HG03196 (cell line): ENCODE measurements around the gene HERC4.
"Not testable (repeated sequence)": the region's sequence is repeated elsewhere in the genome, so short reads cannot be mapped to it uniquely, and the experiment has no call there.

Experiments
- ATAC-seq: cut with Tn5 transposase; IDR thresholded peaks from one replicate; pipeline ENCODE4 v1.9.1; 2021; ENCODE audit not compliant: unreplicated experiment

Gene HERC4

DNA sequence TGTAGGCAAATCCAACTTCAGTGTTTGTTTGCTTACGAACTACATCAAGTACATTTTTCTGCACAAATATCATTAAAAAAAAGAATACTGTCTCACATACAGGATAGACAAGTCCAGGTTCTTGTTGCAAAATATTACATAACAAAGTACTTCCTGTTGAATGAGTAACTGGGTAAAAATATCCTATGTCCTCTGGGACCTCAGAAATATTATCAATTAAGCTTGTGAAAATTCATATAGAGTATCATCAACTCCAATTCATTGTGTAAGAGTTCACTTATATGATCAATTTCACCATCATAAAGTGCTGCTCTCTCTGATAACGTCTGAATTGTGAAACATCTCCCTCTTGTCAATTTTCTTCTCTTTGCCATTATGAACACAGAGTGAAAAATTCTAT lies 22.6 kb downstream of the HERC4 start:
- no peak for ATAC-seq

DNA sequence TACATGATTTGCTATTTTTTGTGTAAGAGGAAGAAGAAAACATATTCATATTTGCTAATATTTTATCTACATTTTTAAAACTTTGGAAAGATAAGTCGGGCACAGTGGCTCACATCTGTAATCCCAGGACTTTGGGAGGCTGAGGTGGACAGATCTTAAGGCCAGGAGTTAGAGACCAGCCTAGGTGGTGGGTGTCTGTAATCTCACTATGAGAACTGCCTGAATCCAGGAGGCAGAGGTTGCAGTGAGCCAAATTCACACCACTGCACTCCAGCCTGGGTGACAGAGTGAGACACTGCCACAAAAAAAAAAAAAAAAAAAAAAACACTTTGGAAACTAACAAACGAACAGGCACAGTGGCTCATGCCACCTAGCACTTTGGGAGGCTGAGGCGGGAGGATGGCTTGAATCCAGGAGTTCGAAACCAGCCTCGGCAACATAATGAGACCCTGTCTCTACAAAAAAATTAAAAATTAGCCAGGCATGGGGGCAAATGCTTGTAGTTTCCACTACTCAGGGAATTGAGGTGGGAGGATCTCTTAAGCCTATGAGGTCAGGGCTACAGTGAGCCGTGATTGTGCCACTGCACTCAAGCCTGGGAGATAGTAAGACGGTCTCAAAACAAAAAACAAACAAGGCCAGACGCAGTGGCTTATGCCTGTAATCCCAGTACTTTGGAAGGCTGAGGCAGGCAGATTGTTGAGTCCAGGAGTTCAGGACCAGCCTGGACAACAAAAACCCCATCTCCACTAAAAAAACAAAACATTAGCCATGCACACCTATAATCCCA lies 25.6 kb downstream of the HERC4 start:
- ATAC-seq: no peak

DNA sequence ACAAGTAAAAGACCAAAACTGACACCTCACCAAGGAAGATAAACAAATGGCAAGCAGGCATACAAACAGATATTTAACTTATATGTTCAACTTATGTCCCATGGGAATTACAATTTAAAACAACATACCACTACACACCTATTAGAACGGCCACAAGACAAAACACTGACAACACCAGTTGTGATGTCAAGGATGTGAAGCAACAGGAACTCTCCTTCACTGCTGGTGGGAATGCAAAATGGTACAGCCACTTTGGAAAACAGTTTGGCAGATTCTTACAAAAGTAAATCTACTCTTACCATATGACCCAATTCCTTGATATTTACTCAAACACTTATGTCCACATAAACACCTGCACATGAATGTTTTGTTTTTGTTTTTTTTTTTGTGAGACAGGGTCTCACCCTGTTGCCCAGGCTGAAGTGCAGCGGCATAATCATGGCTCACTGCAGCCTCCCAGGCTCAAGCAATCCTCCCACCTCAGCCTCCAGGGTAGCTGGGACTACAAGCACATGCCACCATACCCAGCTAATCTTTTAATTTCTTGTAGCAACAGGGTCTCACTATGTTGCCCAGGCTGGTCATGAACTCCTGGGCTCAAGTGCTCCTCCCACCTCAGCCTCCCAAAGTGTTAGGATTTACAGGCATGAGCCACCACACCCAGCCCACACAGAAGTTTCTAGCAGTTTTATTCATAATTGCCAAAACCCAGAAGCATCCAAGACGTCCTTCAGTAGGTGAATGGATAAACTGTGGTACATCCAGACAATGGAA lies 27.3 kb downstream of the HERC4 start:
- no peak for ATAC-seq

DNA sequence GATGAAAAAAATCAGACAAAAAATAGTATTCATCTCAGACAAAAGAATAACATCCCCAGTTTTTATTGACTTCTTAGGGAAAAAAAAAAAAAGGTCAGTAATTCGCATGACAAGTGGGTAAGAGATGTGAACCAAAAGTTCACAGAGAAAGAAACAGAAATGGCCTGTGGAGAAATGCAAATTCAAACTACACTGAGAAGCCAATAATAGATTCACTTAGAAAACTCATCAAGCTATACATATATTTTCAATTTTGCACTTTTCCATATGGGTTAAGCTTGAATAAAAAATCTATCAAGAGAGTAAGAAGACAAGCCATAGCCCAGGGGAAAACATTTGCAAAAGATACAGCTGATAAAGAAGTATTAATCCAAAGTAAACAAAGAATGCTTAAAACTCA lies 28.0 kb downstream of the HERC4 start:
- no peak for ATAC-seq

DNA sequence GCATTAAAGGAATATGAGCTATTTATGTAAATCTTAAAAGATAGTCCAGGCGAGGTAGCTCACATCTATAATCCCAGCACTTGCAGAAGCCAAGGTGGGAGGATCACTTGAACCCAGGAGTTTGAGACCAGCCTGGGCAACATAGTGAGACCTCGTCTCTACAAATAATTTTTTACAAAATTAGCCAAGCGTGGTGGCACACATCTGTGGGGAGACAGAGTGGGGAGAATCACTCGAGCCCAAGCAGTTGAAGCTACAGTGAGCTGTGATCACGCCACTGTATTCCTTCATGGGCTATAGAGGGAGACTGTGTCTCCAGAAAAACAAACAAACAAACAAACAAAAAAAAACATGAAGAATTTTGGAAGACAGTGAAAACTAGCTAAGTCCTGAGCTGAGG lies 28.4 kb downstream of the HERC4 start:
- ATAC-seq: no peak

DNA sequence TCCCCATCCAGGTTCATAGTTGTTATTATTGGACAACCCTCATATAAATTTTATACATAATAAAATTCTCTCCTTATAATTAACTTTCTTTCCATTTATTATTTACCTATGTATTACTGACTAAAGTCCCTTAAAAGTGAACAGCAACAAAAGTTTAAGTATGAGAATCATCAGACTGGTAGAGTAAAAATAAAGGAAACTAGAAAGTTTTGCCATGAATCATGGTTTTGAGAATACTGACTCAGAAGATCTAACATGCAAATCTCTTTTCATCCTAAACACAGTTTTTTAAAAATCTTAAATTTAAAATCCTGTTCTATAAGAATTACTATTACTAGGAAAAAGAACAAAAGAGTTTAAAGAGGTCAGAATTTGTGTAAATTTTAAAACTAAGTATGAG lies 32.1 kb downstream of the HERC4 start:
- no peak for ATAC-seq

DNA sequence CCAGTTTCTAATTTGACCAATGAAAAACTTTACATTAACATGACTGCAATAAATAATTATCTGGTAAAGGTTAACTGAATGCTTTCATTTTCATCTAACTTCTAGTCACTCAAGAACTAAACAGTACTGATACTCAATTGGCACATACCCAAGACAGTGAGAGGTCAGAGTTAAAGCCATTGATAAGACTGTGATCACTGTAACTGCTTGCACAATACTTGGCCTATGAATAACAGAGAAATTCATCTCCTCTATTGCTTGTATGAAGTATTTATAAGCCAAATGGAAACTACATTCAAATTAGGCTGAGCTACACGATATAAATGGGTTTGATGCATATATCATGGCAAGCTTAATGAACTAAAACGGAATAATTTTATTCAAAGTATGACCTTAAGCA lies 43.0 kb downstream of the HERC4 start:
- no peak for ATAC-seq

DNA sequence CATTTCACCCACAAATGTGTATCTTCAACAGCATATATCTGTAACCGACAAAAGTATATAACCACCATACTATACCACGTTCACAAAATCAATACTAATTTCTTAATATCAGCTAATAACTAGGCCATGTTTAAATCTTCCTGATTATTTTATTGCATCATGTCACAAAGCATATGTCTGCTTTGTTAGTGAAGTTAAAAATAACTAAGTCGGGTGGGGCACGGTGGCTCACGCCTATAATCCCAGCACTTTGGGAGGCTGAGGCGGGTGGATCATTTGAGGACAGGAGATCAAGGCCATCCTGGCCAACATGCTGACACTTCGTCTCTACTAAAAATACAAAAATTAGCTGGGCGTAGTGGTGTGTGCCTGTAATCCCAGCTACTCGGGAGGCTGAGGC lies 47.7 kb downstream of the HERC4 start:
- no peak for ATAC-seq

DNA sequence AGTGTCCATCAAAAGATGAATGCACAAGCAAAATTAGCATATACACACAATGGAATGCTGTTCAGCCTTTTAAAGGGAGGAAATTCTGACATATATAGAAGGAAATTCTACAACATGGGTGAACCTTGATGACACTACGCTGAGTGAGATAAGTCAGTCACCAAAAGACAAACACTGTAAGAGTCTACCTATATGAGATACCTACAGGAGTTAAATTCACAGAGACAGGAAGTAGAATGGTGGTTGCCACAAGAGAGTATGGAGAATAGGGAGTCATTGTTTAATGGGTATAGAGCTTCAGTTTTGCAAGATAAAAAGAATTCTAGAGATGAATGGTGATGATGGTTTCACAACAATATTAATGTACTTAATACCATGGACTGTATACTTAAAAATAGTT lies 51.8 kb downstream of the HERC4 start:
- ATAC-seq: no peak

DNA sequence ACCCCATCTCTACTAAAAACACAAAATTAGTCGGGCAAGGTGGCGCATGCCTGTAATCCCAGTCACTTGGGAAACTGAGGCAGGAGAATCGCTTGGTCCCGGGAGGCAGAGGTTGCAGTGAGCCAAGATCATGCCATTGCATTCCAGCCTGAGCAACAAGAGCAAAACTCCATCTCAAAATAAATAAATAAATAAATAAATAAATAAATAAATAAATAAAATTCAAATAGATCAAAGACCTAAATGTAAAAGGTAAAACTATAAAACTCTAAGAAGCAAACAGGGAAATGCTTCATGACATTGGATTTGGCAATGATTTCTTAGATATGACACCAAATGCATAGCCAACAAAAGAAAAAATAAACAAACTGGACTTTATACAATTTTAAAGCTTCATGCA lies 52.8 kb downstream of the HERC4 start:
- not testable (repeated sequence) for ATAC-seq

DNA sequence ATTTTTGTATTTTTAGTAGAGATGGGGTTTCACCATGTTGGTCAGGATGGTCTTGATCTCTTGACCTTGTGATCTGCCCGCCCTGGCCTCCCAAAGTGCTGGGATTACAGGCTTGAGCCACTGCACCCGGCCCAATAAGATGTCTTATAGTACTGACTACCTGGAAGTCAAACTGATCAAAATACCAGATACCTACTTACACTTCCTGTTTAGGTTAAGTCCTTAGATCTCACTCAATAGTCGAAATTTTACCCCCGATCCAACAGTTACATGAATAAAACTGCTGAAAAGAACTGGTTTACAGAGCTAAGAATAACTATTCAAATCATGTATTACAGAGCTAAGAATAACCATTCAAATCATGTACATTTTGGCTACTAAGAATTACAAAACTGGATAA lies 58.6 kb downstream of the HERC4 start:
- not testable (repeated sequence) for ATAC-seq

DNA sequence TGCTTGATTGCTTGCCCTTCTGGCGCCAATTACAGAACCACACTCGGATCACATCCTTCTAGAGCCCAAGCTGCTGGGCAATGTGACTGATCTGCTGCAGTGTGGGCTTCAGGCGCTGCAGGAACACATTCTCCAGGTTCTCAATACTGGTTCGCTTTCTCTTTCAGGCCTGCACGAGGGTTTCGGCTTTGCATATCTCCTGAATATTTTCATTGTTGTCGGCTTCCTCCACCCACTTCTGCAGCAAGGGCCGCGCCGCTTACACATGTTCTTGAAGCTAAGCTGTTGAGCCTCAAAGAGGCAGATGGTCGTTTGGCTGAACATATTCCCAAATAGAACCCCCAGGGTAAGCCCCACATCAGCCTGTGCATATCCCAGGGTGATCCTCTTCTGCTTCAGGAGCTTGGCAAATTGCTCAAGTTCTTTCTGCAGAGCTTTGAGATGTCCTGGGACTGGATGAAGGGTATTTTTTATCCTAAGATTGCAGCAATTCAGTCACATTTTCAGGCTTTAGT lies 64.6 kb downstream of the HERC4 start:
- ATAC-seq: no peak

DNA sequence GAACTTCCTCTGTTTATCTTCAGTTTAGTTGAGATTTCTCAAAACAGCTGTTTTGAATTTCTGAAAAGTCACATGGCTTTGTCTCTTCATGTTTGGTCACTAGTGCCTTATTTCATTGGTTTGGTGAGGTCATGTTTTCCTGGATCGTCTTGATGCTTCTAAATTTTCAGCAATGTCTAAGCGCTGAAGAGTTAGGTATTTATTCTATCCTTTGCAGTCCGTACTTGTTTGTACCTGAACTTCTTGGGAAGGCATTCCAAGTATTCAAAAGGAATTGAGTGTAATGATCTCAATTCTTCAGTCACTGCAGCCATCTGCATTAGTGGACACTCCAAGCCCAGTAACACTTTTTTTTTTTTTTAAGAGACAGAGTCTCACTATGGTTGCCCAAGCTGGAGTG lies 67.7 kb downstream of the HERC4 start:
- ATAC-seq: no peak

DNA sequence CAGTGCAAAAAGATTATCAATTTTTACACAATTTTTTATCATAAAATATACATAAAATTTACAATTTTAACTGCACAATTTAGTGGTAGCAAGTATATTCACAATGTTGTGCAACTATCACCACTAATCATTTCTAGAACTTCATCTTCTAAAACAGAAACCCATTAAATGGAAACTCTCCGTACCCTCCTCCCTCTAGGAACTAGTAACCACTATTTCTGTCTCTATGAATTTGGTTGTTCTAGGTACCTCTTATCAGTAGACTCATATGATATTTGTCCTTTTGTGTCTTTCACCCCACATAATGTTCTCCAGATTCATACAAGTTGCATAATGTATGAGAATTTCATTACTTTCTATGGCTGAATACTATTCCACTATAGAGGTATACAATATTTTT lies 73.5 kb downstream of the HERC4 start:
- ATAC-seq: no peak

DNA sequence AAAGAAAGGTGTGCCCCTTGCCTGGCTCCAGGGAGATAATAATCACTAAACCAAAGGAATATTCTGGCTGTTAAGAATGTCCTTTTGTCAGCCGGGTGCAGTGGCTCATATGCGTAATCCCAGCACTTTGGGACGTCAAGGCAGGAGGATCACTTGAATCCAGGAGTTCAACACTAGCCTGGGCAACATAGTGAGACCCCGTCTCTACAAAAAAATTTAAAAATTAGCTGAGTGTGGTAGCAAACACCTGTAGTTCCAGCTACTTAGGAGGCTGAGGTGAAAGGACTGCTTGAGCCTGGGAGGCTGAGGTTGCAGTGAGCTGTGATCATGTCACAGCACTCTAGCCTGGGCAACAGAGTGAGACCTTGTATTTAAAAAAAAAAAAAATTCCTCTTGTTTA lies 74.1 kb downstream of the HERC4 start:
- no peak for ATAC-seq

DNA sequence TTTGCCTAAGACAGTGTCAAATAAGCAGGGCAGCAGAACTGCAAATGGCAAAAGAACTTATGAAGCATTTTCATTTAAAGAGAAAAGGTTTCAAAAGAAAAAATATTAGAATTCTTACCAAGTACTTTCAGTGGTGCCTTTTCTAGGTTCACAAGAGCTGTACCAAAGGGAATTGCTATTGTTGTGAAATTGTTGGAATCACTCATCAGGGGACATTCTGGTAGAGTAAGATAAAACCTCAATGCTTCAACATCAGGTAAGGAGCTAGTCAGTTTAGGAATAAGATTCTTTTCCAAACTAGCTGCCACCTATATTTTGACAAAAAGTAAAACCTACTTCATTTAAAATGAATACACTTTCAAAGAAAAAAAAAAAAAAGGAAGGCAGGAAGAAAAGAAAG lies 85.0 kb downstream of the HERC4 start:
- ATAC-seq: no peak

DNA sequence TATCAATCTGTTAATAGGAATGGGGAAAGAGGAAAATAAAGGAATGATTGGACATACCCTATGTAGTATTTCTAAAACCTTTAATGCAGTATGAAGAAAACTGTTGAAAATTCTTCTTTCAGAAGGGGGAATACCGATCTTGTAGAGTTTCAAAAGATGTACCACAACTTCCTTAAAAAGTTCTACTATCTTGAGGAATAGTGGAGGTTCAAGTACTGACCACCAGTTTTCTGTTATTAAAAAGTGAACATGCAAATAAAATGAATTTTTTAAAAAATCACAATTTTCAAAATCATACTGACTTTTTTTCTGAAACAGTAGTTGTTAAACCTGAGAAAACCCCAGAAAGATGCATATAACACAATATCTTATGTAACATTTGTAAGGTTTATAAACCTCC lies 86.5 kb downstream of the HERC4 start:
- ATAC-seq: no peak

DNA sequence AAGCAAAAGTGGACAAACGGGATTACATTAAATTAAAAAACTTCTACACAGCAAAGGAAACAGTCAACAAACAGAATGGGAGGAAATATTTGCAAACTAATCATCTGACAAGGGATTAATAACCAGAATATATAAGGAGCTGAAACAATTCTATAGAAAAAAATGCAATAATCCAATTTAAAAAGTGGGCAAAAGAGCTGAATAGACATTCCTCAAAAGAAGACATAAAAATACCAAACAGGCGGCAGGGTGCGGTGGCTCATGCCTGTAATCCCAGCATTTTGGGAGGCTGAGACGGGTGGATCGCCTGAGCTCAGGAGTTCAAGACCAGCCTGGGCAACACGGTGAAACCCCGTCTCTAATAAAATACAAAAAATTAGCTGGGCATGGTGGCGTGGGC lies 92.5 kb downstream of the HERC4 start:
- not testable (repeated sequence) for ATAC-seq

DNA sequence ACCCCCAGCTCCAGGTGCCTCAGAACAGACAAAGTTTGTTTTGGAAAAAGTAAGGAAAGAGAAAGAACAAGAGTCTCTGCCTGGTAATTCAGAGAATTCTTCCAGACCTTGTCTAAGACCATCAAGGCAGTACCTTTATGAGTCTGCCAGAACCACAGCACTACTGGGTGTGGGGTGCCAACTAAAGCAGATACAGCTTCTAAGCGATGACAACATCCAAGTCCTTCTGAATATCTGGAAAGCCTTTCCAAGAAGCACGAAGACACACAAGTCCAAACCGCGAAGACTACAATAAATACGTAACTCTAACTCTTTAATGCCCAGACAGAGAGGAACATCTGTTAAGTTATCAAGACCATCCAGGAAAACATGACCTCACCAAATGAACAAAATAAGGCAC lies 96.3 kb downstream of the HERC4 start:
- no peak for ATAC-seq

DNA sequence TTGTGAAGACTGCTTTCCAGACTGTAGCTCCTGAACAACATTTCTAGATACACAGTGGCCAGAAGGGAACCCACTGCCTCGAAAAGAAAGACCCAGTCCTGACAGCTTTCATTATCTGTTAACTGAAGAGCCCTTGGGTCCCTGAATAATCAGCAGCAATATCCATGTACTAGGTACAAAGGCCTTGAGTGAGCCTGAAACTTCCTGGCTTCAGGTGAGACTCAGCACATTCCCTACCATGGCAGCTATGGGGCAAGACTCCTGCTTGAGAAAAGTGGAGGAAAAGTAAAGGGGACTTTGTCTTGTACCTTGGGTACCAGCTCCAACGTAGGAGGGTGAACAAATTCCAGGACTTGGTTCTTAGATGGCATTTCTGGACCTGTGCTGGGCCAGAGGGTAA lies 97.8 kb downstream of the HERC4 start:
- no peak for ATAC-seq

DNA sequence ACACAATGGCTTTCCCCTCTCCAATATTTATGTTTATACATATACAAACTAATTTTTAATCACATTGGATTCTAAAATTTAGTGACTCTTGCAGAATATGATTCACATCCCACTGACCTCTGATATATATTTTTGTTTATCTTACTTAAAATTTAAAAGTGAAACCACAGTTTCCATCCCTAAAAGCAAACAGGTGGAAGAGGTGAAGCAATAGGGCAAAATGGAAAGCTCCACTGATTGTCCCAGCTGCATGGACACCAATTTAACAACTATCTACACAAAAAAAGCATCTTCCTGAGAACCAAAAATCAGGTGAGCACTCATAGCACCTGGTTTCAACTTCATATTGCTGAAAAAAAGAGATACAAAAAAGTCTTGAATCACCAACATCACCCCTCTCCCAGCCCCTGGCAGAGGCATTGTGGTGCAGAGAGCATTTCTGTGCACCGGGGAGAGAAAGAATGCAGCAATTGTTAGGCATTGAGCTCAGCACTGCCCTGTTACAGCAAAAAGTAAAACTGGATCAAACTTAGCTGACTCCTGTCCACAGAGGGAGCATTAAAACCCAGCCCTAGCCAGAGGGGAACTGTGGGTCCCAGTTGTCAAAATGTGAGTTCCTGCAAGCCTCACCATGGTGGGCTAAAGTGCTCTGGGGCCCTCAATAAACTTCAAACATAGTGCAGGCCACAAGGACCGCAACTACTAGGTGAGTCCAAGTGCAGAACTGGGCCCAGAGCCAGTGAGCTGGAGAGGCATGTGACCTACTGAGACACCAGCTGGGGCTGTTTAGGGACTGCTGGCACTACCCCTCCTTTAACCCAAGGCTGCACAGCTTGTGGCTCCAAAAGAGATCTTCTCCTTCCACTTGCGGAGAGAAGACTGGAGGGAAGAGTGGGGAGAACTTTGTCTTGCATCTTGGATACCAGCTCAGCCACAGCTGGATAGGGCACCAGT lies 98.5 kb downstream of the HERC4 start:
- no peak for ATAC-seq
